ENCODE results near the gene PARD3. TPM values are rescaled to one million over a fixed set of nuclear protein-coding genes. Genes with fewer than 3 reads are reported as not detected.

PARD3 gene
- total and polyA plus RNA-seq, 3 donors from 2014 or later: 31.8 to 59.5 (median 49.5) TPM

DNA sequence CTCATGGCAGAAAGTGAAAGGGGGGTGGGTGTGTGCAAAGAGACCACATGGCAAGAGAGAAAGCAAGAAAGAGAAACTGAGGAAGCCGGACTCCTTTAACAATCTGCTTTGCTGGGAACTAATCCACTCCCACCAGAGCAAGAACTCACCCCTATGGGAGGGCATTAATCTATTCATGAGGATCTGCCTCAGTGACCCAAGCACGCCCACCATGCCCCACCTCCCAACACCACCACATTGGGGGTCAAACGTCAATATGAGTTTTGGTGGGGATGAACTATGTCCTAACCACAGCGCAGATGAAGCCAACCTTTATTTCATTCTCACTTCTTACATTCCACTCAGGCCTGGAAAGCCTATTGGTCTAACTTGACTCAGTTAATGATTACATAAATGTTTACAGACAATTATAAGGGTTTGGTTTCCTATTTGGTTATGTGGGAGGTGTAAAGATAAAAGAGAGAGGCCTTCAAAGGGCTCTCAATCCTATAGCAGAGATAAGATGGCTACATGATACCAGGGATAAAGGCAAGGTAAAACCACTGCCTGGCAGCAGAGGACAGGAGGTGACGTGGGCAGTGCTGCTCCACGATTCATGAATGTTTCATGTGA, 601.8 kb downstream of the PARD3 start:
- no peaks in the 10 kb centered on the region for H3K27me3 ChIP-seq
- no peaks in the 10 kb centered on the region for H3K4me1 ChIP-seq
- intact Hi-C loops (cut with DNase I; ENCODE audit: low total_unique reads): no loop called here
- no peak overlapping the region for H3K27ac ChIP-seq
- no peaks in the 10 kb centered on the region for H3K9me3 ChIP-seq
- H3K4me3 ChIP-seq: no peak overlapping the region
- TF ChIP-seq, protein P1, sequence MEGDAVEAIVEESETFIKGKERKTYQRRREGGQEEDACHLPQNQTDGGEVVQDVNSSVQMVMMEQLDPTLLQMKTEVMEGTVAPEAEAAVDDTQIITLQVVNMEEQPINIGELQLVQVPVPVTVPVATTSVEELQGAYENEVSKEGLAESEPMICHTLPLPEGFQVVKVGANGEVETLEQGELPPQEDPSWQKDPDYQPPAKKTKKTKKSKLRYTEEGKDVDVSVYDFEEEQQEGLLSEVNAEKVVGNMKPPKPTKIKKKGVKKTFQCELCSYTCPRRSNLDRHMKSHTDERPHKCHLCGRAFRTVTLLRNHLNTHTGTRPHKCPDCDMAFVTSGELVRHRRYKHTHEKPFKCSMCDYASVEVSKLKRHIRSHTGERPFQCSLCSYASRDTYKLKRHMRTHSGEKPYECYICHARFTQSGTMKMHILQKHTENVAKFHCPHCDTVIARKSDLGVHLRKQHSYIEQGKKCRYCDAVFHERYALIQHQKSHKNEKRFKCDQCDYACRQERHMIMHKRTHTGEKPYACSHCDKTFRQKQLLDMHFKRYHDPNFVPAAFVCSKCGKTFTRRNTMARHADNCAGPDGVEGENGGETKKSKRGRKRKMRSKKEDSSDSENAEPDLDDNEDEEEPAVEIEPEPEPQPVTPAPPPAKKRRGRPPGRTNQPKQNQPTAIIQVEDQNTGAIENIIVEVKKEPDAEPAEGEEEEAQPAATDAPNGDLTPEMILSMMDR (IDR thresholded peaks at IDR 0.05): no peak
- no peak for TF ChIP-seq POLR2A (IDR thresholded peaks at IDR 0.05)
- DNase-seq: no peak
- H3K36me3 ChIP-seq (ENCODE audit: low read depth, missing control alignments): no peaks in the 10 kb centered on the region
- 94 to 96% methylated on average over 6 of the region's 6 CpGs for WGBS, 2 donors

DNA sequence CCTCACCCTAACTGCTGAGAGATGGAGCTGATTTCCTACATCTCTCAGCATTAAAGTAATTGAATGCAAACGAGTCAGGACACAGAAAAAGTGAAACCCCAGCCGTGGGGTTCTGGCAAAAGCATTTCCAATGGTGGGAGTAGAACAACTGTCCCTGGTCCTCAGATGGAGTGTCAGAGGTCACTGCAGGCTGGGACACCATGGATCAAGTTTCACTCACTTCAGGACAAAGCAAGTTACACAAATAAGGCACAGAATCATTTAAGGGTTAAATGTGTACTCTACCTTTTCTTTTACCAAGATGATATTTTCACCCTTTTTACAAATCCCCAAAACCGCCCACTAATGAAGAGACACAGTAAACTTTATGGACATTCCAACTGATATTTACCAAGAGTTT, 607.8 kb downstream of the PARD3 start:
- Histone ChIP-seq H3K27ac (no peak overlapping the region), H3K4me3 (no peak overlapping the region), H3K4me1 (no peaks in the 10 kb centered on the region), H3K27me3 (no peaks in the 10 kb centered on the region), H3K36me3 (ENCODE audit: low read depth, missing control alignments) (no peaks in the 10 kb centered on the region), H3K9me3 (no peaks in the 10 kb centered on the region)
- TF ChIP-seq POLR2A (IDR thresholded peaks at IDR 0.05): no peak
- TF ChIP-seq, protein P1 (IDR thresholded peaks at IDR 0.05): no peak
- intact Hi-C loops (cut with DNase I; ENCODE audit: low total_unique reads): no loop called here
- DNase-seq: no peak
- WGBS, 2 donors: 79 to 84% methylated on average over 3 of the region's 3 CpGs

DNA sequence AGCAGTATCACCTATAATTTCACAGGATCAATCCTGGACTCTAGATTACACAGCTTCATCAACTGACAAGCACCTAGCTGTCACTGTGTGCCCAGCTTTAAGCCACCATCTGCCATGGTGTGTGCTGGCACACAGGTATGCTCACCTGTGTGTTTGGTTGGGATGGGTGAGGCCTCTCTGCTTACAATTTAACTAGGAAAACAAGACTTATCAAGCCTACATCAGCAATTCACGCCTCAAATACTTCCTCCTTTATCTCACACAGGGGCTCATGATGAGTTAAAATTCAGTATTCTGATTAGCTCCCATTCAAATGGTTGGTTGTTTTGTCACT, 608.2 kb downstream of the PARD3 start:
- Histone ChIP-seq H3K27ac (no peak overlapping the region), H3K36me3 (ENCODE audit: low read depth, missing control alignments) (no peaks in the 10 kb centered on the region), H3K4me1 (no peaks in the 10 kb centered on the region), H3K9me3 (no peaks in the 10 kb centered on the region), H3K27me3 (no peaks in the 10 kb centered on the region), H3K4me3 (no peak overlapping the region)
- DNase-seq: no peak
- intact Hi-C loops (cut with DNase I; ENCODE audit: low total_unique reads): no loop called here
- no peak for TF ChIP-seq POLR2A (IDR thresholded peaks at IDR 0.05)
- TF ChIP-seq, protein P1 (IDR thresholded peaks at IDR 0.05): no peak
- WGBS, 2 donors: 89 to 100% methylated on average over 1 of the region's 1 CpG

DNA sequence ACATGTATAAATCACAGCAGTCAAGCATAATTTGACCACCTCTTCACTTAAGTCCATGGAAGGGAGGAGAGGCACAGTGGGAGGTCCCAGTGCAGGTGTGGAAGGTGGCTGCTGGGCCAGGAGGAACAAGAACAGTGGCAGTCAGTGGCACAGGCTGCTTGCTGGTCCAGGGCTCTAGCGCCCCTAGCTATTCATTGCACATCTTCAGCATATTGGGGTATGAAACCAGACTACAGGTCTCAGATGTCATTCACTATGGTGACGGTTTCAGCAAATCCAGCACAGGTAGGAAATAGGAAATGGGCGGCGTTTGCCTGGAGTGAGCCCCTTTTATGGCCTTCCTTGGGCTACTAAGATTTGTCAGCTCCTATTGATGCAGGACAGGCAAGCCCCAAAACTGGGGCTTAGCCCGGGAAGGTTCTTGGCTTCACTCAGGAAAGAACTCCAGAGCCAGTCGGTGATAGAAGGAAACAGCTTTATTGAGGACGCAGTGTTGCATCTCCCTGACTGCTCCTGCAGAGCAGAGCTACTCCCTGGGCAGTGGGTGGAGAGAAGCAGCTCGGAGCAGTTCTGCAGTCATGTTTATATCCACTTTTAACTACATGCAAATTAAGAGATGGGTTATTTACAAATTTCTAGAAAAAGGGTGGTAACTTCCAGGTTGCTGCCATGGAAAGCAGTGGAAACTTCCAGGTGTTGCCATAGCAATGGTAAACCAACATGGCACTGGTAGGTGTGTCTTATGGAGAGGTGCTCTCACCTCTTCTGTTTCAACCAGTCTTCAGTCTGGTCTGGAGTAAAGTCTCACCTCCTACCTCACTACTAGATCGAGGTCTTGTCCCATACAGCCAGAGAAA, 608.8 kb downstream of the PARD3 start:
- intact Hi-C loops (cut with DNase I; ENCODE audit: low total_unique reads): no loop called here
- 97 to 99% methylated on average over 7 to 9 of the region's 9 CpGs for WGBS, 2 donors
- Histone ChIP-seq H3K27me3 (no peaks in the 10 kb centered on the region), H3K9me3 (no peaks in the 10 kb centered on the region), H3K27ac (no peak overlapping the region), H3K4me1 (no peaks in the 10 kb centered on the region), H3K36me3 (ENCODE audit: low read depth, missing control alignments) (no peaks in the 10 kb centered on the region), H3K4me3 (no peak overlapping the region)
- TF ChIP-seq POLR2A (IDR thresholded peaks at IDR 0.05): no peak
- TF ChIP-seq, protein P1 (IDR thresholded peaks at IDR 0.05): no peak
- DNase-seq: no peak
